Pancreas (tissue), 10 donors: Measurements from ENCODE around the gene SPPL2A. TPM values are rescaled to one million over a fixed set of nuclear protein-coding genes. Genes with fewer than 3 reads are reported as not detected.

ENCODE experiments used
- ATAC-seq, 4 donors: fragments of 200-7000 bp; cut with Tn5 transposase; one replicate each; pipeline versions ENCODE4 v1.8.0 to v1.9.1; 2020; ENCODE audit warnings: mild to moderate bottlenecking in 4 of 4, moderate library complexity in 4 of 4
- DNase-seq, 6 donors: peaks; one replicate each; pipeline ENCODE4 v3.0.0-alpha.2; 2020
- FAIRE-seq: peaks from 2 replicates; lab custom pipeline; 2012; peaks lifted over from hg19 to GRCh38; lab: Jason Lieb, UNC
- H3K27ac ChIP-seq, 4 donors: fragments of 200-600 bp; sonication (generic); 1 replicate in 3 of 4; 2 replicates in 1 of 4; pipeline versions ENCODE4 v1.5.0 to v1.8.0; 2020
- H3K27me3 ChIP-seq, 4 donors: fragments of 200-600 bp; one replicate each; pipeline ENCODE4 v1.8.0; 2021
- H3K36me3 ChIP-seq, 3 donors: fragments of 200-600 bp; sonication (generic) in 1 of 3; one replicate each; pipeline versions ENCODE4 v1.5.0 to v1.8.0; 2020 to 2021
- H3K4me1 ChIP-seq, 3 donors: fragments of 200-600 bp; one replicate each; pipeline ENCODE4 v1.8.0; 2021
- H3K4me3 ChIP-seq, 4 donors: fragments of 200-600 bp; sonication (generic) in 2 of 4; one replicate each; pipeline versions ENCODE4 v1.5.0 to v1.8.0; 2020 to 2021
- H3K9me3 ChIP-seq, 4 donors: fragments of 200-600 bp; one replicate each; pipeline ENCODE4 v1.8.0; 2021
- CTCF ChIP-seq, 4 donors: fragments of 200-600 bp; sonication (generic) in 3 of 4; IDR thresholded peaks; one replicate each; pipeline versions ENCODE4 v1.5.0 to v1.8.0; 2021; ENCODE audit warnings: antibody characterized with exemption in 4 of 4
- WGBS, 2 donors: extraction: QIAGEN DNeasy Blood & Tissue Kit; methylation state at CpG; one replicate each; pipeline ENCODE4 v1.1.7; 2013; 5-methylcytosine and 5-hydroxymethylcytosine counted together
- intact Hi-C, 3 donors: fragments of 100-400 bp; cut with DNase I; formaldehyde crosslinking; loops; one replicate each; pipeline versions ENCODE4 v1.11.1 to v1.14.2; 2022
- polyA plus RNA-seq, 2 donors: library from polyadenylated mRNA; stranded (reverse); fragments of 200-250 nt; gene quantifications; one replicate each; pipeline ENCODE4 v1.2.3, GENCODE V29; 2013
- total RNA-seq, 6 donors: library from RNA; stranded (reverse); fragmentation: NEBNext Ultra II Directional in 4 of 6; extraction: Animal tissue kit (Norgen Biotek cat#: 25700) in 4 of 6; gene quantifications; one replicate each; pipeline versions ENCODE4 v1.2.1 to v1.2.4, GENCODE V29; 2021 to 2023
- donor health status: healthy with polysubstance abuse.
- donor health status: DM: no; HTN: no; CAD: no; lungs with moderate emphysema.
- donor health status: DM: no; HTN: no; CAD: no.
- donor health status: control.
- donor health status: control.
- donor health status: Bipolar disorder and iron deficiency.
- donor health status: DM: yes; HTN: yes; CAD: no.
- donor health status: DM: no; HTN: no; CAD: no.
- donor health status: DM: no; HTN: no; CAD: no.
- donor health status: DM: yes; HTN: yes; CAD: no.

Gene SPPL2A
- total and polyA plus RNA-seq, 8 donors: 29.8 to 64.4 (median 45.2) TPM

- Histone ChIP-seq H3K27ac (no peak overlapping the region), H3K27me3 (no peaks in the 10 kb centered on the region), H3K4me1 (no peaks in the 10 kb centered on the region), H3K9me3 (no peaks in the 10 kb centered on the region), H3K4me3 (no peak overlapping the region), H3K36me3 (peaks cover 0 to 22% (median 0%) of the 10 kb centered on the region in 3 donors)
- no peak for ATAC-seq
- TF ChIP-seq CTCF (IDR thresholded peaks at IDR 0.05): no peak
- intact Hi-C loops: no loop called here
- FAIRE-seq: no peak
- DNase-seq: no peak
- 89 to 93% methylated on average over 6 of the region's 6 CpGs for WGBS, 2 donors
Measured at GRCh38 chr15:50653156-50653743, 112.3 kb downstream of the SPPL2A start.

GRCh38 chr15:50652671-50653070 lies 112.8 kb downstream of the SPPL2A start:
- H3K4me3 ChIP-seq: no peak overlapping the region
- WGBS, 2 donors: 79 to 97% methylated on average over 3 of the region's 3 CpGs
- FAIRE-seq (no peak), ATAC-seq (no peak), DNase-seq (no peak)
- TF ChIP-seq CTCF (IDR thresholded peaks at IDR 0.05): no peak
- no peaks in the 10 kb centered on the region for H3K27me3 ChIP-seq
- H3K36me3 ChIP-seq: peaks cover 0 to 22% (median 0%) of the 10 kb centered on the region in 3 donors
- no peaks in the 10 kb centered on the region for H3K4me1 ChIP-seq
- intact Hi-C loops: no loop called here
- no peak overlapping the region for H3K27ac ChIP-seq
- no peaks in the 10 kb centered on the region for H3K9me3 ChIP-seq

Other genes with a start within 250 kb of the SPPL2A start
- gene USP50, start 219.0 kb downstream of the SPPL2A start, total RNA-seq: under 1 TPM in 2 of 6 donors, not detected in 4; 0.32 to 0.35 TPM
- gene USP50, start 219.0 kb downstream of the SPPL2A start, polyA plus RNA-seq: not detected
- gene TRPM7, start 78.9 kb downstream of the SPPL2A start, total RNA-seq: 10 to 100 TPM; 10.8 to 20.7 (median 14.4) TPM
- 1 to 10 TPM; 4.6 to 8.6 TPM for gene TRPM7, start 78.9 kb downstream of the SPPL2A start, polyA plus RNA-seq
- 1 to 10 TPM; 2.1 to 4.8 (median 2.7) TPM for gene AP4E1, start 143.0 kb upstream of the SPPL2A start, total RNA-seq
- 1 to 10 TPM; 1.1 to 1.5 TPM for gene AP4E1, start 143.0 kb upstream of the SPPL2A start, polyA plus RNA-seq